Osteocyte (in vitro differentiated cells): Measurements from ENCODE around the gene FAM174C. TPM values are rescaled to one million over a fixed set of nuclear protein-coding genes. Genes with fewer than 3 reads are reported as not detected.

Experiments
- DNase-seq: peaks from one replicate; pipeline ENCODE4 v3.0.0; 2021; ENCODE audit warnings: mixed read lengths; ENCODE audit not compliant: unreplicated experiment; ENCODE audit errors: extremely low spot score
- H3K27ac Mint-ChIP-seq: one replicate; pipeline ENCODE4 v1.8.0; 2021; ENCODE audit warnings: mild to moderate bottlenecking, mixed read lengths; ENCODE audit not compliant: unreplicated experiment
- H3K27me3 Mint-ChIP-seq: one replicate; pipeline ENCODE4 v1.8.0; 2021; ENCODE audit warnings: mixed read lengths; ENCODE audit not compliant: unreplicated experiment
- H3K36me3 Mint-ChIP-seq: one replicate; pipeline ENCODE4 v1.8.0; 2021; ENCODE audit warnings: mixed read lengths; ENCODE audit not compliant: unreplicated experiment
- H3K4me1 Mint-ChIP-seq: one replicate; pipeline ENCODE4 v1.8.0; 2021; ENCODE audit warnings: mixed read lengths; ENCODE audit not compliant: unreplicated experiment
- H3K4me3 Mint-ChIP-seq: one replicate; pipeline ENCODE4 v1.8.0; 2021; ENCODE audit warnings: mild to moderate bottlenecking, moderate library complexity, mixed read lengths; ENCODE audit not compliant: unreplicated experiment
- H3K9me3 Mint-ChIP-seq: one replicate; pipeline ENCODE4 v1.8.0; 2021; ENCODE audit warnings: mixed read lengths; ENCODE audit not compliant: unreplicated experiment
- total RNA-seq: library from RNA; stranded (reverse); gene quantifications from 2 replicates; pipeline ENCODE4 v1.2.1, GENCODE V29; 2021
- TF ChIP-seq, protein P1 (sequence below): fragments of 200-600 bp; sonication (generic); IDR thresholded peaks from 2 replicates; pipeline ENCODE4 v1.5.0; 2021; ENCODE audit warnings: antibody characterized with exemption, mild to moderate bottlenecking, moderate library complexity

FAM174C gene
- total RNA-seq, 1 donor from 2014 or later: 35.3 TPM

DNA sequence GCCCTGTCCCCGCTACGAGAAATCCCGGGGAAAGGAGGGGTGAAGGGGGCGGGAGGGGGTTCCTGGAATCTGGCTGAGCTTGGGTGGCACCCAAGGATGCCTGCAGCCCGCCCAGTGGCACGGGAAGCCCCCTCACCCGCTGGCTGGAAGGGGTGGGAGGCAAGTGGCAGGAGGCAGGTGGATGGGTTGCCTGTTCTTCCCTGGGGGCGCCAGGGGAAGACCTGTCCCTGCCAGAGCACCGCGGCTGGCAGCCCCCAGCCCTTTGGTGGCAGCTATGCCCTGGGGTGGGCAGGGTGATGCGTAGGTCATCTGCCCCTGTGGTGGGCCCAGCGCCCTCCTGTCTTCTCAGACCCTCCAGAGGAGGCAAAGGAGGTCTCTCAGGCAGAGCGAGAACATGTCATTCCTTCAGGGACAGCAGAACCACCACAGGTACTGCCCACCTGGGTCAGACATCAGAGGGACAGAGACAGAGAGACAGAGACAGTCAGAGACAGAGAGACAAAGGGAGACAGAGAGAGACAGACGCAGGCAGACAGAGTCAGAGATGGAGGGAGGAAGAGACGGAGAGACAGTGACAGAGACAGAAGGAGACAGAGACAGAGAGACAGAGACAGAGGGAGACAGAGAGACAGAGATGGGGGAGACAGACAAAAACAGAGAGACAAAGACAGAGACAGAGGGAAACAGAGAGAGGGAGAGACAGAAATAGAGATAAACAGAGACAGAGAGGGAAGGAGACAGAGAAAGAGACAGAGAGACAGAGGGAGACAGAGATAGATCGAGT, 47.1 kb downstream of the FAM174C start:
- Mint-ChIP-seq H3K4me1 (no peaks in the 10 kb centered on the region), H3K36me3 (no peaks in the 10 kb centered on the region), H3K4me3 (no peak overlapping the region), H3K27me3 (peaks cover 8% of the 10 kb centered on the region), H3K27ac (no peak overlapping the region), H3K9me3 (no peaks in the 10 kb centered on the region)
- TF ChIP-seq, protein P1, sequence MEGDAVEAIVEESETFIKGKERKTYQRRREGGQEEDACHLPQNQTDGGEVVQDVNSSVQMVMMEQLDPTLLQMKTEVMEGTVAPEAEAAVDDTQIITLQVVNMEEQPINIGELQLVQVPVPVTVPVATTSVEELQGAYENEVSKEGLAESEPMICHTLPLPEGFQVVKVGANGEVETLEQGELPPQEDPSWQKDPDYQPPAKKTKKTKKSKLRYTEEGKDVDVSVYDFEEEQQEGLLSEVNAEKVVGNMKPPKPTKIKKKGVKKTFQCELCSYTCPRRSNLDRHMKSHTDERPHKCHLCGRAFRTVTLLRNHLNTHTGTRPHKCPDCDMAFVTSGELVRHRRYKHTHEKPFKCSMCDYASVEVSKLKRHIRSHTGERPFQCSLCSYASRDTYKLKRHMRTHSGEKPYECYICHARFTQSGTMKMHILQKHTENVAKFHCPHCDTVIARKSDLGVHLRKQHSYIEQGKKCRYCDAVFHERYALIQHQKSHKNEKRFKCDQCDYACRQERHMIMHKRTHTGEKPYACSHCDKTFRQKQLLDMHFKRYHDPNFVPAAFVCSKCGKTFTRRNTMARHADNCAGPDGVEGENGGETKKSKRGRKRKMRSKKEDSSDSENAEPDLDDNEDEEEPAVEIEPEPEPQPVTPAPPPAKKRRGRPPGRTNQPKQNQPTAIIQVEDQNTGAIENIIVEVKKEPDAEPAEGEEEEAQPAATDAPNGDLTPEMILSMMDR: no peak
- no peak for DNase-seq

DNA sequence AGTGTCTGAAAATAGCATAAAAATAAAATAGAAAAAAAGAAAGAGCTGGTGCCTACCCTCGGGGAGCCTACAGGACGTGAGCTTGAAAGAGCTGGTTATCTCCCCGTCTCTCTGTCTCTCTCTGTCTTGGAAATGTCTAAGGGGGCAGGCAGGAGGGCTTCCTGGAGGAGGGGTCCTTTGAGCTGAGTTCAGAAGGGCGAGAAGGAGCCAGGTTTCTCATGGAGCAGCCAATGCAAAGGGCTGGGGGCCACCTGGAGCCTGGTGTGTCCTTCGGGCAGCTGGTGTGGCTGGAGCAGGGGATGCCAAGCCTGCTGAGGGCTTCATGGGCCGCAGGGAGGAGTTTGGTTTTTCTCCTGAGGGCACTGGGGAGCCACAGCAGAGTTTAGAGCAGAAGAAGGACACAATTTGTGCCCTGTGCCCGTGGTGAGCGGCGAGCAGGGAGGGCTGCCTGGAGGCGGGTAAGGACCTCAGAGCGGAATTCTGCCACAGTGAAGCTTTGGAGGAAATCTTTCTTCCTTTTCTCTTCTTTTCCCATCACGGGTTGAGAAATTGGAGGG, 49.0 kb downstream of the FAM174C start:
- TF ChIP-seq, protein P1: no peak
- no peaks in the 10 kb centered on the region for H3K36me3 Mint-ChIP-seq
- H3K9me3 Mint-ChIP-seq: no peaks in the 10 kb centered on the region
- H3K27ac Mint-ChIP-seq: no peak overlapping the region
- no peak overlapping the region for H3K4me3 Mint-ChIP-seq
- H3K27me3 Mint-ChIP-seq: peaks cover 2% of the 10 kb centered on the region
- DNase-seq: no peak
- no peaks in the 10 kb centered on the region for H3K4me1 Mint-ChIP-seq

DNA sequence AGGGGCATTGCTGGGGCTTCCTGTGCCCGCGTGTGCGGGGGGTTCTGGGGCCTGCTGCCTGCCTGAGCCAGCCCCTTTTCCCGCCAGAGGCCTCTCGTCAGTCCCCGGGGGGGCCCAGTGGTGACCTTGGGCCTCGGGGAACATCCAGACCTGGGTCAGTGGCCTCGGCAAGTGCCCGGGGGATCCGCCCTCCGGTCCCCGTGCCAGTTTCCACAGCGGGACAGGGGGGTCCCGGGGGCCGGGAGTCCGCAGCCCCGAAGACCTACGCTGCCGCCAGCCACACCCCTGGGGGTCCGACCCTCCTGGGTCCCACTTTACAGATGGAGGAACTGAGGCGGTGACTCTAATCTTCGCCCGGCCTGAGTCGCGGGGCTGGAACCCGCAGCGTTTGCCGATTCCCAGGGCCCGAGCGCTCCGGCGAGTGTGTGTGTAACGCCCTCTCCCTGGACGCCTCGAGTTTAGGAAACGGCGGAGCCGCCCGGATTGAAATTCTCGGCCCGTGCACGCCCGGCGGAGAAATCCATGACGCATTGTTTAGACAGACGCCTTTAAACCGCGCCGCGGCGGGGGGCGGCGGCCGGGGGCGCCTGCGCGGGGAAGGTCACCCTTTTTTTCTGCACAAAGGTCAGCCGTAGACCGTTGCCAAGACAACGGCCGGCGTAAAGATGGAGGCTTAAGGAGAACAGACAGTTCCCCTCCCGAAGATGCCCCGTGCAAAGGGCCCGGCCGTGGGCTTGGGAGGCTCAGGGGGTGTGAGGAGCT, 49.7 kb downstream of the FAM174C start:
- no peak overlapping the region for H3K27ac Mint-ChIP-seq

DNA sequence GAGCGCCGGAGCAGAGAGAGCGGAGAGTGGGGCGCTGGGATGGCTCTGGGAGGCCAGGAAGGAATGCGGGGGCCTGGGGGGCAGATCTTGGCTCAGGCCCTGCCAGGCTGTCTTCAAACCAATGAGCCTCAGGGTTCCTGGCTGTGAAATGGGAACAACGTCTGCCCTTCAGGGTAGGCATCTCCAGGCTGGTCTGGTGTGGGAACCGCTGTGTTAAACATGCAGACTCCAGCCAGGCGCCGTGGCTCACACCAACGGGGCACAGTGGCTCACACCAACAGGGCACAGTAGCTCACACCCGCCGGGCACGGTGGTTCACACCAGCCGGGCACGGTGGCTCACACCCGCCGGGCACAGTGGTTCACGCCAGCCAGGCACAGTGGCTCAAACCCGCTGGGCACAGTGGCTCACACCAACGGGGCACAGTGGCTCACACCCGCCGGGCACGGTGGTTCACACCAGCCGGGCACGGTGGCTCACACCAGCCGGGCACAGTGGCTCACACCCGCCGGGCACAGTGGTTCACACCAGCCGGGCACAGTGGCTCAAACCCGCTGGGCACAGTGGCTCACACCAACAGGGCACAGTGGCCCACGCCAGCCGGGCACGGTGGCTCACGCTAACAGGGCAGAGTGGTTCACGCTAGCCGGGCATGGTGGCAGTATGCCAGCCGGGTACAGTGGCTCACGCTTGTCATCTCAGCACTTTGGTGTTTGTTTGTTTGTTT, 50.4 kb downstream of the FAM174C start:
- no peaks in the 10 kb centered on the region for H3K36me3 Mint-ChIP-seq
- H3K4me1 Mint-ChIP-seq: no peaks in the 10 kb centered on the region
- peaks cover 2% of the 10 kb centered on the region for H3K27me3 Mint-ChIP-seq
- no peaks in the 10 kb centered on the region for H3K9me3 Mint-ChIP-seq
- H3K4me3 Mint-ChIP-seq: no peak overlapping the region
- H3K27ac Mint-ChIP-seq: no peak overlapping the region
- TF ChIP-seq, protein P1: no peak
- no peak for DNase-seq

More for the DNA sequence above, 49.7 kb downstream of the FAM174C start:
- no peak for DNase-seq
- H3K9me3 Mint-ChIP-seq: no peaks in the 10 kb centered on the region
- H3K4me3 Mint-ChIP-seq: no peak overlapping the region
- H3K27me3 Mint-ChIP-seq: peaks cover 2% of the 10 kb centered on the region
- TF ChIP-seq, protein P1: no peak
- H3K4me1 Mint-ChIP-seq: no peaks in the 10 kb centered on the region
- no peaks in the 10 kb centered on the region for H3K36me3 Mint-ChIP-seq
